Skeletal muscle tissue (tissue), 4 donors: ENCODE results near the gene KCNJ15. TPM values are rescaled to one million over a fixed set of nuclear protein-coding genes. Genes with fewer than 3 reads are reported as not detected.

ENCODE experiments used
- H3K27ac ChIP-seq: one replicate; pipeline ENCODE4 v1.7.0; 2013; ENCODE audit warnings: mild to moderate bottlenecking, low read depth, low read length, inconsistent platforms
- H3K27me3 ChIP-seq, 3 donors: one replicate each; pipeline ENCODE4 v1.7.0; 2013; ENCODE audit warnings: low read length in 3 of 3; ENCODE audit not compliant: control insufficient read depth in 3 of 3, insufficient read depth in 3 of 3
- H3K36me3 ChIP-seq, 3 donors: one replicate each; pipeline ENCODE4 v1.7.0; 2013; ENCODE audit warnings: low read length in 3 of 3; ENCODE audit not compliant: control insufficient read depth in 3 of 3, insufficient read depth in 3 of 3
- H3K4me1 ChIP-seq, 3 donors: one replicate each; pipeline ENCODE4 v1.7.0; 2013; ENCODE audit warnings: low read length in 3 of 3, mild to moderate bottlenecking in 3 of 3; ENCODE audit not compliant: control insufficient read depth in 3 of 3, insufficient read depth in 3 of 3
- H3K4me3 ChIP-seq, 3 donors: one replicate each; pipeline ENCODE4 v1.7.0; 2013; ENCODE audit warnings: low read length in 3 of 3
- H3K9ac ChIP-seq, 3 donors: one replicate each; pipeline ENCODE4 v1.7.0; 2013; ENCODE audit warnings: low read length in 3 of 3, mild to moderate bottlenecking in 3 of 3, moderate library complexity in 2 of 3, low read depth in 1 of 3
- H3K9me3 ChIP-seq, 3 donors: one replicate each; pipeline ENCODE4 v1.7.0; 2013; ENCODE audit warnings: low read length in 3 of 3; ENCODE audit not compliant: control insufficient read depth in 3 of 3
- total RNA-seq: library from RNA; depleted of rRNA; stranded (reverse); fragments of >200 nt; gene quantifications from one replicate; pipeline ENCODE4 v1.2.3, GENCODE V29; 2014
- donor health status: Osteomylitis.

The KCNJ15 gene
- total RNA-seq, 1 donor from 2014 or later = 0.52 TPM

GRCh38 chr21:38254970-38255369, 1.8 kb upstream of the KCNJ15 start:
- H3K4me3 ChIP-seq = no peak overlapping the region
- no peaks in the 10 kb centered on the region for H3K36me3 ChIP-seq
- no peak overlapping the region for H3K9ac ChIP-seq
- peaks cover 0 to 15% (median 4%) of the 10 kb centered on the region in 3 donors for H3K27me3 ChIP-seq
- H3K9me3 ChIP-seq = no peaks in the 10 kb centered on the region
- no peaks in the 10 kb centered on the region for H3K4me1 ChIP-seq
- no peak overlapping the region for H3K27ac ChIP-seq

- Histone ChIP-seq H3K9ac (no peak overlapping the region), H3K27me3 (peaks cover 0 to 15% (median 4%) of the 10 kb centered on the region in 3 donors), H3K9me3 (no peaks in the 10 kb centered on the region), H3K4me3 (no peak overlapping the region), H3K36me3 (no peaks in the 10 kb centered on the region), H3K4me1 (no peaks in the 10 kb centered on the region), H3K27ac (no peak overlapping the region)
Measured at GRCh38 chr21:38255571-38256117, 1.1 kb upstream of the KCNJ15 start.

GRCh38 chr21:38257667-38258066, 876 bp downstream of the KCNJ15 start:
- H3K9me3 ChIP-seq = no peaks in the 10 kb centered on the region
- H3K27me3 ChIP-seq = peaks cover 0 to 15% (median 4%) of the 10 kb centered on the region in 3 donors
- H3K9ac ChIP-seq = no peak overlapping the region
- H3K4me1 ChIP-seq = no peaks in the 10 kb centered on the region
- H3K27ac ChIP-seq = no peak overlapping the region
- H3K4me3 ChIP-seq = no peak overlapping the region
- H3K36me3 ChIP-seq = no peaks in the 10 kb centered on the region

DNA sequence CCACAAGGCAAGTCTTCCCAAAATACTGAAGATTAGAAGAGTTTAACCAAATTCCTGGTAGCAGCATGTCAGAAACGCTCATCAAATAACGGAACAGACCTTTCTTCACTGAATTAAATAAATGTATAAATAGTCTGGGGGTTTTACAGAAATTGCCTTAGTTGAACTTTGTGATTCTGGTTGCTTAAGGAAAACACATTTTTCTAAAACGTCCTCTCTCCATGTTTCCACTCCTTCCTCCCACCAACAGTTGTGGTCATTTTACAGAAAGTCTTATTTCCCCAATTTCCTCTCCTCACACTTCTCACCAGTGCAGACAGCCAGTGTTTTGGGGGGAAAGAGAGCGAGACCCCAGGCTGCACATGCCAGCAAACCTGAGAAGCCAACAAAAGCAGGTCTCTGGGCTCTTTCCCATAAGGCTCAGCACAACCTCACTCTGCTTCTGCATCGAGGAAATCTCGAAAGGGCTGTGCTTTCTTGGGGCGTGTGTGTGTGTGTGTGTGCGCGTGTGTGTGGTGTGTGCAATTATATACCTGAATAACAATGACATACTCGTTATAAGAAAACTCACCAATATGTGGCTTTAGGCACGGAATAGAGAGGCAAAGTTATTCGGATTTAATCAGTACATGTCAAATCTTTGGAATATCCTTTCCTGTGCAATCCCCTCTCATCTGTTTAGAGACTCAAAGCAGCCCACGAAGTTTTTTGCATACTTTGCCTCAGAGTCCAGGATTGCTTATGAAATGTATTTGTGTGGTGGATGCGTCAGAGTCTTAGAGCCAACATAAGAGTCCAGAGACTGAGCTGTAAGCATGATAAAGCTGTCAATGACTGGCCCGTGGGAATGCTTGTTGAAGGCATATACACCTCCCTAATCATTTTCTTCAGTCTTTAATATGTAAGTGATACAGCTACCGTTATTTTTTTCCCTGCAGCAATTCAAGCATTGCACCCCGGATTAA, 2.0 kb downstream of the KCNJ15 start:
- Histone ChIP-seq H3K4me1 (no peaks in the 10 kb centered on the region), H3K4me3 (no peak overlapping the region), H3K27ac (no peak overlapping the region), H3K9me3 (peaks cover 0 to 2% (median 0%) of the 10 kb centered on the region in 3 donors), H3K36me3 (no peaks in the 10 kb centered on the region), H3K27me3 (peaks cover 0 to 11% (median 4%) of the 10 kb centered on the region in 3 donors), H3K9ac (no peak overlapping the region)

DNA sequence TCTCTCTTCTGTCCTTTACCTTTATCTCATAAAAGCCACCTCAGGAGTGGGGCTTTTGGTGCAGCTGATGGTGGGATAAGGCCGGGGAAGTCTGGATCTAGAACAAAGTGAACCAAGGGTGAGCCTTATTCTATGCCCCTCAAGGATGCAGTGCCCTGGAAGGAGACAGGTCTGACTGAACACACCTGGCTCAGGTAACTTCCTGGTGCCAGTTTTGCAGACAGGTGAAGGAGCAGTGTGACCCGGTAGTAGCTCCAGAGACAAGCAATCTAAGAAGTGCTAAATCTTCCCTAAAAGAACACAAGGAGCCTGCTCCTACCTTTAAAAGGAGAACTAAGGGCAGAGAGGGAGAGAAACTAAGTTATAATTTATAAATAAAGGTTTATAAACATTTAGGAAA, 2.9 kb downstream of the KCNJ15 start:
- Histone ChIP-seq H3K36me3 (no peaks in the 10 kb centered on the region), H3K9ac (no peak overlapping the region), H3K27me3 (peaks cover 0 to 11% (median 4%) of the 10 kb centered on the region in 3 donors), H3K27ac (no peak overlapping the region), H3K9me3 (peaks cover 0 to 2% (median 0%) of the 10 kb centered on the region in 3 donors), H3K4me1 (no peaks in the 10 kb centered on the region), H3K4me3 (no peak overlapping the region)

DNA sequence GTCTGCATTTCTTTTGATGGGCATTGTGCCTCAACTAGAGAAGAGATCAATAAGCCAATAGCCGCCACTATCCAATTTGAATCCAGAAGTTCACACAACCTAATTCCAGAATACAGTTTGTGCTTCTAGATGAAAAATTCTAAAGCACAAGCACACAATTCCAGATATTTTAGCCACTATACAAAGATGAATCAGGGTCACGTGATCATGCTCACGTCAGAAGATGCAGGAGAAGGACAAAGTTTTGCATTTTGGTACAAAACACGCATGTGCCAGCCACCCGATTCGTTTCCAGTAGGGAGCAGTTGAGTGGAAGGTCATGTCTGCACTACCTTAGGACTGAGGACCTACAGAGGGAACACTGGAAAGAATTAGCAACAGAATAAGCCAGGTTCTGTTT, 3.6 kb downstream of the KCNJ15 start:
- Histone ChIP-seq H3K27me3 (peaks cover 0 to 11% (median 4%) of the 10 kb centered on the region in 3 donors), H3K9me3 (peaks cover 0 to 2% (median 0%) of the 10 kb centered on the region in 3 donors), H3K9ac (no peak overlapping the region), H3K4me1 (no peaks in the 10 kb centered on the region), H3K27ac (no peak overlapping the region), H3K4me3 (no peak overlapping the region), H3K36me3 (no peaks in the 10 kb centered on the region)

- Histone ChIP-seq H3K9ac (no peak overlapping the region), H3K36me3 (no peaks in the 10 kb centered on the region), H3K27ac (no peak overlapping the region), H3K9me3 (peaks cover 0 to 2% (median 0%) of the 10 kb centered on the region in 3 donors), H3K4me3 (no peak overlapping the region), H3K27me3 (peaks cover 0 to 11% (median 7%) of the 10 kb centered on the region in 3 donors), H3K4me1 (no peaks in the 10 kb centered on the region)
Measured at GRCh38 chr21:38261851-38262250, 5.1 kb downstream of the KCNJ15 start.

- no peak overlapping the region for H3K9ac ChIP-seq
Measured at GRCh38 chr21:38263493-38263892, 6.7 kb downstream of the KCNJ15 start.

GRCh38 chr21:38264571-38264970, 7.8 kb downstream of the KCNJ15 start:
- H3K4me3 ChIP-seq = no peak overlapping the region
- H3K36me3 ChIP-seq = no peaks in the 10 kb centered on the region
- H3K27ac ChIP-seq = no peak overlapping the region
- no peaks in the 10 kb centered on the region for H3K4me1 ChIP-seq
- peaks cover 0 to 3% (median 0%) of the 10 kb centered on the region in 3 donors for H3K27me3 ChIP-seq
- peaks cover 0 to 2% (median 0%) of the 10 kb centered on the region in 3 donors for H3K9me3 ChIP-seq
- no peak overlapping the region for H3K9ac ChIP-seq

More at GRCh38 chr21:38263493-38263892, 6.7 kb downstream of the KCNJ15 start:
- H3K36me3 ChIP-seq = no peaks in the 10 kb centered on the region
- H3K27me3 ChIP-seq = peaks cover 0 to 7% (median 5%) of the 10 kb centered on the region in 3 donors
- no peak overlapping the region for H3K4me3 ChIP-seq
- no peaks in the 10 kb centered on the region for H3K4me1 ChIP-seq
- no peak overlapping the region for H3K27ac ChIP-seq
- peaks cover 0 to 2% (median 0%) of the 10 kb centered on the region in 3 donors for H3K9me3 ChIP-seq

GRCh38 chr21:38265166-38265565, 8.4 kb downstream of the KCNJ15 start:
- no peak overlapping the region for H3K27ac ChIP-seq
- peaks cover 0 to 2% (median 0%) of the 10 kb centered on the region in 3 donors for H3K9me3 ChIP-seq
- no peak overlapping the region for H3K4me3 ChIP-seq
- H3K36me3 ChIP-seq = no peaks in the 10 kb centered on the region
- peaks cover 0 to 3% (median 0%) of the 10 kb centered on the region in 3 donors for H3K27me3 ChIP-seq
- no peaks in the 10 kb centered on the region for H3K4me1 ChIP-seq
- H3K9ac ChIP-seq = no peak overlapping the region
